ENCODE data around the gene TAS2R10.

- no peak for TF ChIP-seq CTCF (IDR thresholded peaks at IDR 0.05)
- no peak for TF ChIP-seq POLR2A (IDR thresholded peaks at IDR 0.05; ENCODE audit: low read depth)
- no peak for TF ChIP-seq POLR2AphosphoS5 (IDR thresholded peaks at IDR 0.05)
Observed at GRCh38 chr12:10863512-10864218, 37.5 kb upstream of the TAS2R10 start.

Data from esophagus muscularis mucosa (tissue), 3 donors.